Panc1 (cell line): ENCODE data around the gene C1RL. TPM values are rescaled to one million over a fixed set of nuclear protein-coding genes. Genes with fewer than 3 reads are reported as not detected.

Experiments used
- ATAC-seq: fragments of 200-7000 bp; cut with Tn5 transposase; 2 replicates; pipeline ENCODE4 v1.9.1; 2020; ENCODE audit warnings: mild to moderate bottlenecking, moderate library complexity
- BruUV-seq: library from RNA; stranded (reverse); fragments of 400-500 nt; replicated peaks from 2 replicates; lab custom pipeline; 2021; lab: Mats Ljungman, UMichigan
- CTCF ChIA-PET: fragments of 300-600 bp; sonication (Branson Sonifier 250); formaldehyde crosslinking; loops from one replicate; lab custom pipeline; 2022; ENCODE audit warnings: antibody characterized with exemption; lab: Charles Lee
- POLR2A ChIA-PET: fragments of 300-600 bp; sonication (Branson Sonifier 250); formaldehyde crosslinking; loops from one replicate; lab custom pipeline; 2022; ENCODE audit warnings: antibody characterized with exemption; lab: Charles Lee
- DNase-seq: peaks from one replicate; pipeline ENCODE4 v3.0.0-alpha.2; 2010; ENCODE audit warnings: low read depth, low spot score
- H3K27ac ChIP-seq: 2 replicates; pipeline ENCODE4 v1.5.1; 2011; ENCODE audit warnings: mild to moderate bottlenecking, low read length, inconsistent platforms
- H3K27me3 ChIP-seq: fragments of 200-500 bp; sonication (Bioruptor generic); 2 replicates; pipeline ENCODE4 v1.6.0; 2014; ENCODE audit warnings: low read length, inconsistent platforms; ENCODE audit not compliant: control insufficient read depth, insufficient read depth
- H3K36me3 ChIP-seq: fragments of 200-500 bp; sonication (Bioruptor generic); 2 replicates; pipeline ENCODE4 v1.5.1; 2014; ENCODE audit warnings: inconsistent platforms, mild to moderate bottlenecking, low read length, moderate library complexity; ENCODE audit not compliant: control insufficient read depth, insufficient read depth
- H3K4me1 ChIP-seq: 2 replicates; pipeline ENCODE4 v1.5.1; 2011; ENCODE audit warnings: inconsistent platforms, mild to moderate bottlenecking, low read length, moderate library complexity; ENCODE audit not compliant: control insufficient read depth, insufficient read depth
- H3K4me3 ChIP-seq, 2 experiments: 2 replicates each; pipeline ENCODE4 v1.5.1; 2011 to 2012; ENCODE audit warnings: low read depth in 2 of 2, low read length in 2 of 2, mild to moderate bottlenecking in 2 of 2, inconsistent platforms in 1 of 2, moderate library complexity in 1 of 2
- H3K9me3 ChIP-seq: fragments of 200-500 bp; sonication (Bioruptor generic); 2 replicates; pipeline ENCODE4 v1.5.1; 2014; ENCODE audit warnings: low read depth, mild to moderate bottlenecking, inconsistent platforms, low read length, moderate library complexity; ENCODE audit not compliant: control insufficient read depth, insufficient read depth
- CTCF ChIP-seq: fragments of 450-650 bp; IDR thresholded peaks from 2 replicates; pipeline ENCODE4 v1.5.1; 2017; ENCODE audit warnings: mild to moderate bottlenecking
- POLR2AphosphoS5 ChIP-seq: IDR thresholded peaks from 2 replicates; pipeline ENCODE4 v1.6.1; 2012; ENCODE audit warnings: mild to moderate bottlenecking, low read depth, low read length, moderate library complexity
- REST ChIP-seq, 2 experiments: IDR thresholded peaks; 2 replicates each; pipeline ENCODE4 v1.6.1; 2011 to 2012; ENCODE audit warnings: low read depth in 2 of 2, control low read depth in 1 of 2, low read length in 1 of 2, mild to moderate bottlenecking in 1 of 2, moderate library complexity in 1 of 2; ENCODE audit not compliant: insufficient read depth in 1 of 2
- SIN3A ChIP-seq: IDR thresholded peaks from 2 replicates; pipeline ENCODE4 v1.6.1; 2012; ENCODE audit warnings: low read depth, mild to moderate bottlenecking, low read length, moderate library complexity, borderline replicate concordance; ENCODE audit not compliant: insufficient read depth
- TCF7L2 ChIP-seq: IDR thresholded peaks from 2 replicates; pipeline ENCODE4 v1.6.1; 2011; ENCODE audit warnings: mild to moderate bottlenecking, low read depth, low read length, inconsistent platforms
- in situ Hi-C: cut with HindIII; loops from 2 replicates; pipeline ENCODE4 v1.10.0; 2016; ENCODE audit warnings: low sequenced_read_pairs, low pct_unique_long_range_greater_than_20kb
- intact Hi-C: fragments of 100-400 bp; cut with micrococcal nuclease; formaldehyde crosslinking; loops from one replicate; pipeline ENCODE4 v1.10.0; 2022; ENCODE audit not compliant: unreplicated experiment
- total RNA-seq: library from RNA; stranded (reverse); gene quantifications from one replicate; pipeline ENCODE4 v1.2.1, GENCODE V29; 2021; ENCODE audit not compliant: unreplicated experiment

The C1RL gene
- total RNA-seq, 1 experiment from 2014 or later = 10.7 TPM

GRCh38 chr12:7075518-7075917 is 33.5 kb downstream of the C1RL start:
- BruUV-seq = no TSS peak

DNA sequence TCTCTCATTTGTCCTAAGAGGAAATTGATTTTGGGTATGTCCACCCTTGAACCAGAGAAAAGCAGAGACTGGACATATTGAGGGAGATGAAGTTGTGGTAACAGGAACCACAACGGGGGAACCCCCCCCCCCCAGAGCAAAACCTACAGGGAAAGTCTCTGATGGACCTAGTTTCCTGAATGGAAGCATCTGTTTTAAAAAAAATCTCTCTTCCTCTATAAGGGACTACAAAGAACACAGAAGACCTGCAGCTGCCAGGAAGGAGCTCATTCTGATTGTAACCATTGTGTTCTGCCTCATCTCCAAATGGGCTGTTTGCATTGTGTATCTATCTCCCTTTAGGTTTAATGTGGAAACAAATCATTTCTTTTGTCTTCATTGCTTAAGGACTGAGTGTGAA is 35.1 kb downstream of the C1RL start:
- no TSS peak for BruUV-seq
- Histone ChIP-seq H3K9me3 (no peaks in the 10 kb centered on the region), H3K27me3 (no peaks in the 10 kb centered on the region), H3K4me3 (no peak overlapping the region), H3K4me1 (no peaks in the 10 kb centered on the region), H3K36me3 (no peaks in the 10 kb centered on the region), H3K27ac (no peak overlapping the region)
- intact Hi-C loops = no loop called here
- ChIA-PET CTCF (no interaction called here), POLR2A (no interaction called here)
- ATAC-seq (no peak), DNase-seq (no peak)
- in situ Hi-C loops = no loop called here
- TF ChIP-seq TCF7L2 (no peak), REST (IDR thresholded peaks at IDR 0.05; ENCODE audit: insufficient read depth in 1 of 2, low read depth in 2 of 2, low read length in 1 of 2) (no peak), SIN3A (no peak), POLR2AphosphoS5 (no peak), CTCF (no peak)

More at GRCh38 chr12:7075518-7075917, 33.5 kb downstream of the C1RL start:
- DNase-seq = no peak
- in situ Hi-C loops = no loop called here
- intact Hi-C loops = no loop called here
- Histone ChIP-seq H3K36me3 (no peaks in the 10 kb centered on the region), H3K27ac (no peak overlapping the region), H3K4me1 (no peaks in the 10 kb centered on the region), H3K9me3 (no peaks in the 10 kb centered on the region), H3K27me3 (no peaks in the 10 kb centered on the region), H3K4me3 (no peak overlapping the region)
- no peak for ATAC-seq
- ChIA-PET POLR2A (no interaction called here), CTCF (interaction anchor here (1.0 kb wide), 1 partner anchor 33 kb away, joined by 4 read pairs; no protein-coding TSS in a partner anchor)
- no peak for TF ChIP-seq REST (IDR thresholded peaks at IDR 0.05; ENCODE audit: insufficient read depth in 1 of 2, low read depth in 2 of 2, low read length in 1 of 2)
- TF ChIP-seq TCF7L2 = no peak
- TF ChIP-seq SIN3A = no peak
- no peak for TF ChIP-seq CTCF
- TF ChIP-seq POLR2AphosphoS5 = no peak
